Loucy (cell line): Measurements from ENCODE around the gene MRPS6.

Experiments
- CTCF ChIP-seq: fragments of 200-600 bp; sonication (generic); conservative IDR thresholded peaks from 2 replicates; pipeline ENCODE4 v1.5.1; 2014; ENCODE audit warnings: mild to moderate bottlenecking, antibody characterized with exemption, low read length
- EZH2phosphoT487 ChIP-seq: fragments of 200-600 bp; IDR thresholded peaks from 2 replicates; pipeline ENCODE4 v1.6.1; 2018; ENCODE audit warnings: antibody characterized with exemption, mild to moderate bottlenecking, moderate library complexity, borderline replicate concordance

- no peak for TF ChIP-seq CTCF
- no peak for TF ChIP-seq EZH2phosphoT487
Observed at GRCh38 chr21:34078915-34079314, 5.5 kb downstream of the MRPS6 start.
